Motor neuron (in vitro differentiated cells): ENCODE measurements around the gene TUBA3D. TPM values are rescaled to one million over a fixed set of nuclear protein-coding genes. Genes with fewer than 3 reads are reported as not detected.
A peak's percentile ranks its signal among the peaks of the same experiment; 100 is the strongest.
"Not testable (repeated sequence)": the region's sequence is repeated elsewhere in the genome, so short reads cannot be mapped to it uniquely, and the experiment has no call there.

Experiments used
- ATAC-seq, 8 experiments: fragments of 200-7000 bp; cut with Tn5 transposase; replicated peaks in 6 of 8; 2 replicates each; pipeline ENCODE4 v1.8.0; 2021; ENCODE audit warnings: mild to moderate bottlenecking in 8 of 8, moderate library complexity in 8 of 8
- H3K27ac ChIP-seq, 2 donors: fragments of 250-450 bp; sonication (Bioruptor Pico); 2 replicates each; pipeline ENCODE4 v1.9.0; 2021; ENCODE audit warnings: antibody characterized with exemption in 2 of 2, mild to moderate bottlenecking in 2 of 2, moderate library complexity in 1 of 2
- H3K4me1 ChIP-seq, 2 donors: fragments of 250-450 bp; sonication (Bioruptor Pico); replicated peaks in 1 of 2; 2 replicates each; pipeline ENCODE4 v1.6.1; 2021; ENCODE audit warnings: antibody characterized with exemption in 2 of 2, mild to moderate bottlenecking in 2 of 2, moderate library complexity in 1 of 2
- H3K4me3 ChIP-seq, 5 donors: fragments of 250-450 bp; sonication (Bioruptor Pico); 2 replicates each; pipeline ENCODE4 v1.9.0; 2021; ENCODE audit warnings: antibody characterized with exemption in 5 of 5, mild to moderate bottlenecking in 5 of 5, moderate library complexity in 4 of 5
- WGBS, 10 experiments: fragments of 450-650 bp; shearing (Covaris generic); methylation state at CpG; one replicate each; pipeline ENCODE4 v1.0.0; 2022; 5-methylcytosine and 5-hydroxymethylcytosine counted together
- in situ Hi-C, 9 experiments: fragments of 400-800 bp; cut with MboI; loops; one replicate each; pipeline ENCODE4 v1.15.0; 2021; ENCODE audit warnings: low sequenced_read_pairs in 9 of 9, low pct_unique_long_range_greater_than_20kb in 2 of 9; ENCODE audit not compliant: unreplicated experiment in 9 of 9
- total RNA-seq, 8 experiments: library from RNA; unstranded; fragments of 300-600 nt; gene quantifications; 2 replicates each; pipeline versions ENCODE4 v1.2.3 to v1.2.4, GENCODE V29; 2022

The TUBA3D gene
- total RNA-seq, 8 experiments from 2014 or later: 0.23 to 1.4 (median 0.44) TPM; not detected in 2

GRCh38 chr2:131511969-131512870 is 36.3 kb downstream of the TUBA3D start:
- H3K4me3 ChIP-seq, in situ Hi-C loops, H3K27ac ChIP-seq, H3K4me1 ChIP-seq: not testable (repeated sequence)
- peak in 5 of 8 experiments; percentile 23 to 46 (median 28) for ATAC-seq
- 88% methylated on average over 5 of the region's 17 CpGs; no CpG with 5 or more reads in 9 of the 10 experiments for WGBS, 10 experiments

GRCh38 chr2:131514408-131515166 is 38.7 kb downstream of the TUBA3D start:
- 86 to 100% (median 95%) methylated on average over 1 to 5 of the region's 15 CpGs; no CpG with 5 or more reads in 6 of the 10 experiments for WGBS, 10 experiments
- H3K4me3 ChIP-seq, H3K27ac ChIP-seq, H3K4me1 ChIP-seq, ATAC-seq, in situ Hi-C loops: not testable (repeated sequence)

GRCh38 chr2:131515235-131515634 is 39.3 kb downstream of the TUBA3D start:
- WGBS, 10 experiments: no CpG with 5 or more reads among the region's 14 CpGs
- H3K4me3 ChIP-seq, ATAC-seq, H3K27ac ChIP-seq, in situ Hi-C loops, H3K4me1 ChIP-seq: not testable (repeated sequence)

- Histone ChIP-seq H3K4me1 (no peaks in the 10 kb centered on the region), H3K27ac (no peak overlapping the region), H3K4me3 (no peak overlapping the region)
- in situ Hi-C loops: no loop called here
- ATAC-seq: no peak
- no CpG with 5 or more reads among the region's 10 CpGs for WGBS, 10 experiments
These were observed 40.1 kb downstream of the TUBA3D start for GRCh38 chr2:131516011-131516410.

GRCh38 chr2:131516621-131517020 is 40.7 kb downstream of the TUBA3D start:
- in situ Hi-C loops, H3K4me3 ChIP-seq, H3K27ac ChIP-seq, H3K4me1 ChIP-seq: not testable (repeated sequence)
- peak in 2 of 8 experiments; percentile 27 to 59 for ATAC-seq
- WGBS, 10 experiments: no CpG with 5 or more reads among the region's 11 CpGs

GRCh38 chr2:131517106-131517831 is 41.4 kb downstream of the TUBA3D start:
- no peak overlapping the region for H3K4me3 ChIP-seq
- ATAC-seq: no peak
- in situ Hi-C loops: no loop called here
- 80 to 100% (median 83%) methylated on average over 1 to 6 of the region's 17 CpGs; no CpG with 5 or more reads in 5 of the 10 experiments for WGBS, 10 experiments
- H3K27ac ChIP-seq: no peak overlapping the region
- no peaks in the 10 kb centered on the region for H3K4me1 ChIP-seq

- H3K4me1 ChIP-seq, in situ Hi-C loops, H3K4me3 ChIP-seq, H3K27ac ChIP-seq, ATAC-seq: not testable (repeated sequence)
- 100% methylated on average over 1 of the region's 16 CpGs; no CpG with 5 or more reads in 9 of the 10 experiments for WGBS, 10 experiments
These were observed 41.9 kb downstream of the TUBA3D start for GRCh38 chr2:131517856-131518255.

GRCh38 chr2:131518531-131518930 is 42.6 kb downstream of the TUBA3D start:
- H3K27ac ChIP-seq, H3K4me1 ChIP-seq, in situ Hi-C loops, H3K4me3 ChIP-seq, ATAC-seq: not testable (repeated sequence)
- 96% methylated on average over 5 of the region's 11 CpGs; no CpG with 5 or more reads in 9 of the 10 experiments for WGBS, 10 experiments

GRCh38 chr2:131519466-131519865 is 43.5 kb downstream of the TUBA3D start:
- H3K4me3 ChIP-seq: no peak overlapping the region
- no peak for ATAC-seq
- 80% methylated on average over 2 of the region's 15 CpGs; no CpG with 5 or more reads in 9 of the 10 experiments for WGBS, 10 experiments
- H3K4me1 ChIP-seq: peaks cover 0 to 2% of the 10 kb centered on the region in 2 donors
- no peak overlapping the region for H3K27ac ChIP-seq
- in situ Hi-C loops: no loop called here

- H3K4me3 ChIP-seq, H3K4me1 ChIP-seq, H3K27ac ChIP-seq, in situ Hi-C loops: not testable (repeated sequence)
- WGBS, 10 experiments: 100% methylated on average over 2 to 5 of the region's 24 CpGs; no CpG with 5 or more reads in 8 of the 10 experiments
- peak in 2 of 8 experiments; percentile 16 to 17 for ATAC-seq
These were observed 44.1 kb downstream of the TUBA3D start for GRCh38 chr2:131519871-131520470.

- peak in 1 of 8 experiments; percentile 12 for ATAC-seq
- Histone ChIP-seq H3K27ac (no peak overlapping the region), H3K4me3 (no peak overlapping the region), H3K4me1 (peaks cover 0 to 2% of the 10 kb centered on the region in 2 donors)
- WGBS, 10 experiments: 100% methylated on average over 2 of the region's 10 CpGs; no CpG with 5 or more reads in 9 of the 10 experiments
- in situ Hi-C loops: no loop called here
These were observed 44.6 kb downstream of the TUBA3D start for GRCh38 chr2:131520526-131520925.

GRCh38 chr2:131521524-131521923 is 45.6 kb downstream of the TUBA3D start:
- ATAC-seq, H3K4me3 ChIP-seq, H3K27ac ChIP-seq, in situ Hi-C loops, H3K4me1 ChIP-seq: not testable (repeated sequence)
- WGBS, 10 experiments: 90 to 100% methylated on average over 1 to 2 of the region's 6 CpGs; no CpG with 5 or more reads in 8 of the 10 experiments
